ENCODE measurements around the gene FAM107A.
A peak's percentile ranks its signal among the peaks of the same experiment; 100 is the strongest.

Gene FAM107A

DNA sequence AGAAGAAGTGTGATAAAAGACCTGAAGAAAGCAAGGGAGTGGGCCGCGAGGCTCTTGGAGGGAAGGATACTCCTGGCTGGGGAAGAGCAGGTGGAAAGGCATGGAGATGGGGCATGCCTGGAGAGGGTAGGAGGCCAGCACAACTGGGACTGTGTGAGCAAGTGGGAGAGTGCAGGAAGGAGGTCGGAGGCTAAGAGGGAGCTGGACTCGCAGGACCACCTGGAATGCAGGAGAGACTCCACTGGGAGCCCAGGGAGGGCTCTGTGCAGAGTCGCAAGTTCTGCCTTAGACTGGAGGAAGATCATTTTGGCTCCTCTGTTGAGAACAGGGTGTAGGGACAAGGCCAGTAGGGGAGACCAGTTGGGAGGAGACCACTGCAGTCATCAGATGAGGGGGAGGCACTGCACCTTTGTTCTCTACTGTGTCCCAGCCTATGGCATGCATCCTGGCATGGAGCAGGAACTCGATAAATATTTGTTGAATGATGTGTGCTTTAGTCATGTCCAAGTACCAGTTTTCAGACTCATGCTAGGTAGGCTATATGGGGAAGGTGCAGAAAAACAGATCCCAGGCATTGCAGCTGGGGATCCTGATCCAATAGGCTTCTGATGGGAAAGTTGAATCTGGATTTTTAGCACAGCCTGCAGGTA is 13.7 kb downstream of the FAM107A start:
- TF ChIP-seq BHLHE40 (IDR thresholded peaks at IDR 0.05; ENCODE audit: borderline replicate concordance), result no peak
- TF ChIP-seq FOXM1 (IDR thresholded peaks at IDR 0.05; ENCODE audit: borderline replicate concordance), result no peak
- no peak for TF ChIP-seq HDGF (IDR thresholded peaks at IDR 0.05; ENCODE audit: borderline replicate concordance)
- TF ChIP-seq NFRKB (IDR thresholded peaks at IDR 0.05), result no peak
- no peak for TF ChIP-seq FOXK2 (IDR thresholded peaks at IDR 0.05)
- TF ChIP-seq ZNF384 (IDR thresholded peaks at IDR 0.05), result no peak
- TF ChIP-seq SP1 (IDR thresholded peaks at IDR 0.05), result no peak
- no peak for TF ChIP-seq SUZ12 (IDR thresholded peaks at IDR 0.05)
- TF ChIP-seq FOXA1 (IDR thresholded peaks at IDR 0.05), result no peak
- no peak for TF ChIP-seq LEF1 (IDR thresholded peaks at IDR 0.05; ENCODE audit: borderline replicate concordance)
- no peak for TF ChIP-seq CTBP1 (IDR thresholded peaks at IDR 0.05; ENCODE audit: borderline replicate concordance)
- TF ChIP-seq L3MBTL2 (conservative IDR thresholded peaks at IDR 0.05), result no peak
- TF ChIP-seq ELF4 (IDR thresholded peaks at IDR 0.05), result no peak
- TF ChIP-seq, protein P1, sequence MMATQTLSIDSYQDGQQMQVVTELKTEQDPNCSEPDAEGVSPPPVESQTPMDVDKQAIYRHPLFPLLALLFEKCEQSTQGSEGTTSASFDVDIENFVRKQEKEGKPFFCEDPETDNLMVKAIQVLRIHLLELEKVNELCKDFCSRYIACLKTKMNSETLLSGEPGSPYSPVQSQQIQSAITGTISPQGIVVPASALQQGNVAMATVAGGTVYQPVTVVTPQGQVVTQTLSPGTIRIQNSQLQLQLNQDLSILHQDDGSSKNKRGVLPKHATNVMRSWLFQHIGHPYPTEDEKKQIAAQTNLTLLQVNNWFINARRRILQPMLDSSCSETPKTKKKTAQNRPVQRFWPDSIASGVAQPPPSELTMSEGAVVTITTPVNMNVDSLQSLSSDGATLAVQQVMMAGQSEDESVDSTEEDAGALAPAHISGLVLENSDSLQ (IDR thresholded peaks at IDR 0.05), result no peak
- no peak for TF ChIP-seq TARDBP (IDR thresholded peaks at IDR 0.05)
- TF ChIP-seq ARNT (IDR thresholded peaks at IDR 0.05), result no peak
- ChIA-PET CTCF (no interaction called here), POLR2A (no interaction called here)
- no peak for DNase-seq (ENCODE audit: extremely low spot score)

DNA sequence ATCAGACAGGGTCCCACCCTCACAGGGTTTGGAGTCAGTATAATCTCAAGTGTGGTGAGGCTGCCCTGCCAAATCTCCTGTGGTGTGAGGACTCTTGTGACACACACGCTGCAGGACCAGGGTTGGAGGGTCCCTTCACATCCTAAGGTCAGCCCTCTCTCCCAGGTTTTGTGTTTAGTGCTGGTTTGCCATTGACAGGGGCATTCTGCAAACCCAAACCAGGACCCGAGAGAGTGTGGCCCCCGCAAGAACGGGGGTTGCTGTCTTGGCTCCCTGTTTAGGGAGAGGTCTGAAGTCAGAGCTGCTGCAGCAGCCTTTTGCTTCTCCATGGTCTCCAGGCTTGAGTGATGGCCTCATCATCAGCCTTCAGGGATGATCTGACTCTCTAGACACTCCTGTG is 14.7 kb downstream of the FAM107A start:
- TF ChIP-seq BHLHE40 (IDR thresholded peaks at IDR 0.05; ENCODE audit: borderline replicate concordance) (no peak), SUZ12 (IDR thresholded peaks at IDR 0.05) (no peak), TARDBP (IDR thresholded peaks at IDR 0.05) (no peak), NFRKB (IDR thresholded peaks at IDR 0.05) (no peak), CTBP1 (IDR thresholded peaks at IDR 0.05; ENCODE audit: borderline replicate concordance) (no peak), ELF4 (IDR thresholded peaks at IDR 0.05) (no peak), L3MBTL2 (conservative IDR thresholded peaks at IDR 0.05) (no peak), FOXK2 (IDR thresholded peaks at IDR 0.05) (no peak), HDGF (IDR thresholded peaks at IDR 0.05; ENCODE audit: borderline replicate concordance) (no peak), ZNF384 (IDR thresholded peaks at IDR 0.05) (no peak), ARNT (IDR thresholded peaks at IDR 0.05) (no peak)
- TF ChIP-seq, protein P1 (IDR thresholded peaks at IDR 0.05), result no peak
- CTCF ChIA-PET, result interaction anchor here (0.5 kb wide), 1 partner anchor 137 kb away, joined by 3 read pairs; no protein-coding TSS in a partner anchor
- POLR2A ChIA-PET, result no interaction called here

DNA sequence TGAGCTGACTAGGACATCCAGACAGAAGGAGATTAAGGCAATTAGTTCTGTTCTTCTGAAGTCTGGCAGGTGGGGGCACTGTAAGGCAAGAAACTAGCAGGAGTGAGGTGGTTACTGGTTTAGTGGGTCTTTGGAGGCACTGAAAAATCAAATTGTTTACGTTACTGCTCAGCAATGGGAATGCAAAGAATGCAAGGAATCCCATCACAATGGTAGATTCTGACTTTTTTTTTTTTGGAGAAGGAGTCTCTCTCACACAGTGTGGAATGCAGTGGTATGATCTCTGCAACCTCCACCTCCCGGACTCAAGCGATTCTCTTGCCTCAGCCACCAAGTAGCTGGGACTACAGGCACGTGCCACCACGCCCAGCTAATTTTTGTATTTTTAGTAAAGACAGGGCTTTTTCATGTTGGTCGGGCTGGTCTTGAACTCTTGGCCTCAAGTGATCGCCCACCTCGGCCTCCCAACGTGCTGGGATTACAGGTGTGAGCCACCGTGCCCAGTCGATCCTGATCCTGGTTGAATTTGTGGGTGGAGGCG is 16.4 kb downstream of the FAM107A start:
- DNase-seq (ENCODE audit: extremely low spot score), result peak; percentile 33
- TF ChIP-seq L3MBTL2 (conservative IDR thresholded peaks at IDR 0.05), result no peak
- TF ChIP-seq FOXA1 (IDR thresholded peaks at IDR 0.05), result no peak
- no peak for TF ChIP-seq TARDBP (IDR thresholded peaks at IDR 0.05)
- no peak for TF ChIP-seq ELF4 (IDR thresholded peaks at IDR 0.05)
- TF ChIP-seq ARNT (IDR thresholded peaks at IDR 0.05), result no peak
- TF ChIP-seq SUZ12 (IDR thresholded peaks at IDR 0.05), result no peak
- TF ChIP-seq CTBP1 (IDR thresholded peaks at IDR 0.05; ENCODE audit: borderline replicate concordance), result no peak
- no peak for TF ChIP-seq LEF1 (IDR thresholded peaks at IDR 0.05; ENCODE audit: borderline replicate concordance)
- no peak for TF ChIP-seq ZNF384 (IDR thresholded peaks at IDR 0.05)
- TF ChIP-seq, protein P1 (IDR thresholded peaks at IDR 0.05), result no peak
- no peak for TF ChIP-seq HDGF (IDR thresholded peaks at IDR 0.05; ENCODE audit: borderline replicate concordance)
- TF ChIP-seq FOXK2 (IDR thresholded peaks at IDR 0.05), result no peak
- no peak for TF ChIP-seq FOXM1 (IDR thresholded peaks at IDR 0.05; ENCODE audit: borderline replicate concordance)
- TF ChIP-seq BHLHE40 (IDR thresholded peaks at IDR 0.05; ENCODE audit: borderline replicate concordance), result no peak
- TF ChIP-seq SP1 (IDR thresholded peaks at IDR 0.05), result no peak
- POLR2A ChIA-PET, result no interaction called here
- CTCF ChIA-PET, result interaction anchor here (0.7 to 1.0 kb wide), 4 partner anchors 9 to 78 kb away, joined by 3 to 4 read pairs (median 3); no protein-coding TSS in a partner anchor

More for the DNA sequence above, 14.7 kb downstream of the FAM107A start:
- no peak for DNase-seq (ENCODE audit: extremely low spot score)

DNA sequence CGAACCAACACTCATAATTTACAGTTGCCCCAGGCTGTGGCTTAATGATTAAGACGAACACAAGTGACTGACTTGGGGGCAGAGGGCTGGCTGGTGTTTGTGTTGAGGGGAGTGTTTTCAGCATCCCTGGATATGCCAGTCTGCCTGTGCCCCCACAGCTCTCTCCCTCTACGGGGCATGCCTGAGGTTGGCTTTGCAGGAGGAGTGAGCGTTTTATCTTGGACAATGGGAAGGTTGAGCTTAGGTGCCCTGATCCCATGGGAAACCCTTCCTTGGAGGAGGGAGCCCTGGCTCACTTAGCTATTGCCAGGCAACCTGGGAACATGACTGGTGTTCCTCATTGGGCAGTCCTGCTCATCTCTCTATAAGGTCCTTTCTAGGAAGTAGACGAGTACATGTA is 17.6 kb downstream of the FAM107A start:
- ChIA-PET CTCF (interaction anchor here (0.7 to 1.0 kb wide), 3 partner anchors 66 to 81 kb away, joined by 3 read pairs; no protein-coding TSS in a partner anchor), POLR2A (no interaction called here)
- DNase-seq (ENCODE audit: extremely low spot score), result no peak
- TF ChIP-seq BHLHE40 (IDR thresholded peaks at IDR 0.05; ENCODE audit: borderline replicate concordance), result no peak
- TF ChIP-seq SP1 (IDR thresholded peaks at IDR 0.05), result no peak
- TF ChIP-seq, protein P1 (IDR thresholded peaks at IDR 0.05), result no peak
- TF ChIP-seq L3MBTL2 (conservative IDR thresholded peaks at IDR 0.05), result no peak
- TF ChIP-seq FOXA1 (IDR thresholded peaks at IDR 0.05), result no peak
- TF ChIP-seq LEF1 (IDR thresholded peaks at IDR 0.05; ENCODE audit: borderline replicate concordance), result no peak
- no peak for TF ChIP-seq CTBP1 (IDR thresholded peaks at IDR 0.05; ENCODE audit: borderline replicate concordance)
- no peak for TF ChIP-seq FOXM1 (IDR thresholded peaks at IDR 0.05; ENCODE audit: borderline replicate concordance)
- no peak for TF ChIP-seq FOXK2 (IDR thresholded peaks at IDR 0.05)

DNA sequence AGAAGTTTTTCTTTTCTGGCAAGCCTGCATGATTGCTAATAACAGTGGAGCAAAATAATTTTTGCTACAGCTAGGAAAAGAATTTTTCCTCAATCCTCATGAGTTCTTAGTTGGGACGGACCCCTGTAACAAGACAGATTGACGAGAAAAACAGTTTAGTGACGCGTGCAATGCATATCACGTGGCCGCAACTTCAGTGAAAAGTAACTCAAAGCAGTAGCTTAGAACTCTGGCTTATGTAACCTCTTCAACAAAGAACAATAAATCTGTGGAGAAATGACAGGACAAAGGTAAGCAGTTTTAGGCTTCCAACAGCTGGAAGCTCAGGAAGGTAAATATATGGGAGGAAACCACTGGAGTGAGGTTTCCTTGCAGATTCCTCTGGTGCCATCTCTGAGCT is 19.7 kb downstream of the FAM107A start:
- no peak for DNase-seq (ENCODE audit: extremely low spot score)
- ChIA-PET POLR2A (interaction anchor here (1.4 kb wide), 1 partner anchor 251 kb away, joined by 5 read pairs; the partner anchor contains the start of genes HTD2 and RPP14), CTCF (interaction anchor here (0.6 to 1.7 kb wide), 4 partner anchors 9 to 271 kb away, joined by 3 to 7 read pairs (median 4); no protein-coding TSS in a partner anchor)
- TF ChIP-seq SP1 (IDR thresholded peaks at IDR 0.05), result no peak
- no peak for TF ChIP-seq SUZ12 (IDR thresholded peaks at IDR 0.05)
- TF ChIP-seq FOXM1 (IDR thresholded peaks at IDR 0.05; ENCODE audit: borderline replicate concordance), result no peak
- TF ChIP-seq, protein P1 (IDR thresholded peaks at IDR 0.05), result peak; percentile 59
- no peak for TF ChIP-seq ELF4 (IDR thresholded peaks at IDR 0.05)
- no peak for TF ChIP-seq ARNT (IDR thresholded peaks at IDR 0.05)
- TF ChIP-seq FOXK2 (IDR thresholded peaks at IDR 0.05), result no peak

Measured in HEK293T (cell line).